Measurements from ENCODE around the gene NTSR2. TPM values are rescaled to one million over a fixed set of nuclear protein-coding genes. Genes with fewer than 3 reads are reported as not detected.

The NTSR2 gene
- total RNA-seq, 1 donor from 2014 or later = not detected

GRCh38 chr2:11685906-11686470 is 16.0 kb upstream of the NTSR2 start:
- no peak overlapping the region for H3K4me3 ChIP-seq
- no peak for DNase-seq
- intact Hi-C loops (cut with micrococcal nuclease) = no loop called here
- H3K36me3 ChIP-seq = no peaks in the 10 kb centered on the region
- H3K4me1 ChIP-seq = peaks cover 20% of the 10 kb centered on the region
- H3K27ac ChIP-seq (replicated peaks) = no peak overlapping the region
- peaks cover 21% of the 10 kb centered on the region for H3K27me3 ChIP-seq (ENCODE audit: low read depth)
- no peaks in the 10 kb centered on the region for H3K9me3 ChIP-seq (replicated peaks)
- no peak for TF ChIP-seq CTCF (IDR thresholded peaks at IDR 0.05; ENCODE audit: borderline replicate concordance)

- no peak for DNase-seq
- Histone ChIP-seq H3K4me1 (peaks cover 20% of the 10 kb centered on the region), H3K9me3 (replicated peaks) (no peaks in the 10 kb centered on the region), H3K36me3 (no peaks in the 10 kb centered on the region), H3K4me3 (no peak overlapping the region), H3K27ac (replicated peaks) (no peak overlapping the region), H3K27me3 (ENCODE audit: low read depth) (peaks cover 21% of the 10 kb centered on the region)
- TF ChIP-seq CTCF (IDR thresholded peaks at IDR 0.05; ENCODE audit: borderline replicate concordance) = no peak
- intact Hi-C loops (cut with micrococcal nuclease) = no loop called here
Observed at GRCh38 chr2:11684894-11685460, 15.0 kb upstream of the NTSR2 start.

GRCh38 chr2:11683966-11684365 is 14.0 kb upstream of the NTSR2 start:
- intact Hi-C loops (cut with micrococcal nuclease) = no loop called here
- no peak for TF ChIP-seq CTCF (IDR thresholded peaks at IDR 0.05; ENCODE audit: borderline replicate concordance)
- Histone ChIP-seq H3K9me3 (replicated peaks) (no peaks in the 10 kb centered on the region), H3K36me3 (no peaks in the 10 kb centered on the region), H3K27me3 (ENCODE audit: low read depth) (peaks cover 28% of the 10 kb centered on the region), H3K4me3 (no peak overlapping the region), H3K4me1 (peaks cover 16% of the 10 kb centered on the region), H3K27ac (replicated peaks) (no peak overlapping the region)
- no peak for DNase-seq

GRCh38 chr2:11683476-11683875 is 13.5 kb upstream of the NTSR2 start:
- no peak for TF ChIP-seq CTCF (IDR thresholded peaks at IDR 0.05; ENCODE audit: borderline replicate concordance)
- Histone ChIP-seq H3K4me3 (no peak overlapping the region), H3K4me1 (peaks cover 11% of the 10 kb centered on the region), H3K9me3 (replicated peaks) (no peaks in the 10 kb centered on the region), H3K27me3 (ENCODE audit: low read depth) (peaks cover 33% of the 10 kb centered on the region), H3K36me3 (no peaks in the 10 kb centered on the region), H3K27ac (replicated peaks) (no peak overlapping the region)
- DNase-seq = no peak
- intact Hi-C loops (cut with micrococcal nuclease) = no loop called here

GRCh38 chr2:11682590-11682915 is 12.6 kb upstream of the NTSR2 start:
- H3K4me1 ChIP-seq = peaks cover 5% of the 10 kb centered on the region
- intact Hi-C loops (cut with micrococcal nuclease) = no loop called here
- DNase-seq = no peak
- no peak overlapping the region for H3K4me3 ChIP-seq
- no peaks in the 10 kb centered on the region for H3K36me3 ChIP-seq
- peaks cover 43% of the 10 kb centered on the region for H3K27me3 ChIP-seq (ENCODE audit: low read depth)
- no peaks in the 10 kb centered on the region for H3K9me3 ChIP-seq (replicated peaks)
- no peak overlapping the region for H3K27ac ChIP-seq (replicated peaks)
- no peak for TF ChIP-seq CTCF (IDR thresholded peaks at IDR 0.05; ENCODE audit: borderline replicate concordance)
